Fibroblast of gingiva (primary cell): Measurements from ENCODE around the gene TBC1D1.
A peak's percentile ranks its signal among the peaks of the same experiment; 100 is the strongest.

Experiments
- DNase-seq: peaks from one replicate; pipeline ENCODE4 v3.0.0-alpha.2; 2011; ENCODE audit warnings: low read depth

TBC1D1 gene

GRCh38 chr4:38172078-38172477 lies 281.2 kb downstream of the TBC1D1 start:
- no peak for DNase-seq

- no peak for DNase-seq
Measured at GRCh38 chr4:38173935-38174518, 283.1 kb downstream of the TBC1D1 start.

DNA sequence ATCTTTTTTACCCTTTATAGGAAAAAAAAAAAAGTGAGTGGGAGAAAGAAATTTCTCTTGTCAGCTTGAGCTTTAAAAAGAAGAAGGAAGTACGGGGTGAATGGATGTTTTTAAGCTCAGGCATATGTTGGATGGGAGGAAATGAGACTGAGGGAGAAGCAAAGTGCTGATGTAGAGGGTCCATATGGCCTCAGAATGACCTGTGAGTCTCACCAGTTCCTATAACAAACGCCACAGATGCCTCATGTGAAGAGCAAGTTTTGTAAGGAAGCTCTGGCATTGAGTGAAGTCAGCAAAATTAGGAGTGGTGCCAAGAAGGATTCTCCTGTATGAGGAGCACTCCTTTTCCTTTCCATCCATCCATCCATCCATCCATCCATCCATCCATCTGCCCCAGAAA lies 283.9 kb downstream of the TBC1D1 start:
- no peak for DNase-seq

DNA sequence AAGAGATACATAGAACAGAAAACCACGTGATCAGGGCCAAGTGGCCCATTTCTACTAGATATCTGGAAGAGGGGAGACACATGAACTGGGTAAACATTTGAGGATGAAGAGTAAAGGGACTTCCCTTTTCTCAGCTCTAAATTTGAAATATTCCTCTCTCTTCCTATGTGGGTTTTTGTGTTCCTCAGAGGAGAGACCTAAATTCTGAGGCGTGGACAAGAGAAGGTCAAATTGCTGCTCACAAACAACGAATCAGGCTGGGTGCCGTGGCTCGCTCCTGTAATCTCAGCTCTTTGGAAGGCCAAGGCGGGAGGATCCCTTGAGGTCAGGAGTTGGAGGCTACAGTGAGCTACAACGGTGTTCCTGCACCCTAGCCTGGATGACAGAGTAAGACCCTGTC lies 285.3 kb downstream of the TBC1D1 start:
- DNase-seq = no peak

- no peak for DNase-seq
Measured at GRCh38 chr4:38177035-38177546, 286.2 kb downstream of the TBC1D1 start.

- DNase-seq = no peak
Measured at GRCh38 chr4:38177641-38178391, 286.9 kb downstream of the TBC1D1 start.

- DNase-seq = no peak
Measured at GRCh38 chr4:38178392-38178995, 287.6 kb downstream of the TBC1D1 start.

DNA sequence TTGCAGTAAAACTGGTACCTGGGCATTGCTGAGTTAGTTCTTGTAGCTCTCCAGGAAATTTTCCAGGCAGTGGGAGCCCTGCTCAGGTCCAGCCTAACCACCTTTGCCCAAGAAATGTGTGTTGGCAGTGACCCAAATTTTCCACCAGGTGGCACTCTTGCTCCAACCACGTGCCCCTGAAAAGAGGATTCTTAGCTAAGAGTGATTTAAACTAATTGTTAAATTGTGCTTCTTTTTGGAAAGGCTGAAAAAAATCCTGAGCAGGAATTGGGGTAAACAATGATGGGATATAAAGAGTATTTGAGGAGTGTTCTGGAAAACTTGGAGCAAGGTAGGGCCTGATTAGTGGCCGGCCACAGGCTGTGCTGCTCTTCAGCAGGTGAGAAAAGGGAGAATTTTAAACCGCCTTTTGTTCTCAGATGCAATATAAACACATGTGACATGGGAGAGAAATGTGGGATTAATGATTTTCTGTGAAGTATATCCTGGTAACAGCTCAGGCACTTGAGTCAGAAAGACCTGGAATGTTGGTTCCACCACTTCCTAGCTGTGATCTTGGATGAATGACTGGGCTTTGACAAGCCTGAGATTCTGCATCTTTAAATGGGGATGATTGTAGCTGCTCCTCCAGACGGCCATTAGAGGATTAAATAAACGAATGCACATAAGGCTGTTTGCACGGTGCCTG lies 288.9 kb downstream of the TBC1D1 start:
- peak; percentile 39 for DNase-seq

GRCh38 chr4:38180456-38180855 lies 289.6 kb downstream of the TBC1D1 start:
- no peak for DNase-seq

- no peak for DNase-seq
Measured at GRCh38 chr4:38181286-38181685, 290.4 kb downstream of the TBC1D1 start.

DNA sequence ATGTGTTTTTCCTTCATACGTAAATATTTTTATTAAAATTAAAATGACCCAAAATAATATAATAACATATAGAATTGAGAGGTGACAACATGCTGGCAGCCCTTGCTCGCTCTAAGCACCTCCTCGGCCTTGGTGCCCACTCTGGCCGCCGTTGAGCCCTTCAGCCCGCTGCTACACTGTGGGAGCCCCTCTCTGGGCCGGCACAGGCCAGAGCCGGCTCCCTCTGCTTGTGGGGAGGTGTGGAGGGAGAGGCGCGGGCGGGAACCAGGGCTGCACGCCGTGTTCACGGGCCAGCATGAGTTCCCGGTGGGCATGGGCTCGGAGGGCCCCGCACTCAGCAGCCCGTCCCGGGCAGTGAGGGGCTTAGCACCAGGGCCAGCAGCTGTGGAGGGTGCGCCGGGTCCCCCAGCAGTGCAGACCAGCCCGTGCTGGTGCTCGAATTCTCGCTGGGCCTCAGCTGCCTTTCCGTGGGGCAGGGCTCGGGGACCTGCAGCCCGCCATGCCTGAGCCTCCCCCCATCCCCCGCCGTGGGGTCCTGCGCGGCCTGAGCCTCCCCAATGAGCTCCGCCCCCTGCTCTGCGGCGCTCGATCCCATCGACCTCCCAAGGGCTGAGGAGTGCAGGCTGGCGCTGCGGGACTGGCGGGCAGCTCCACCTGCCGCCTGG lies 291.6 kb downstream of the TBC1D1 start:
- no peak for DNase-seq

DNA sequence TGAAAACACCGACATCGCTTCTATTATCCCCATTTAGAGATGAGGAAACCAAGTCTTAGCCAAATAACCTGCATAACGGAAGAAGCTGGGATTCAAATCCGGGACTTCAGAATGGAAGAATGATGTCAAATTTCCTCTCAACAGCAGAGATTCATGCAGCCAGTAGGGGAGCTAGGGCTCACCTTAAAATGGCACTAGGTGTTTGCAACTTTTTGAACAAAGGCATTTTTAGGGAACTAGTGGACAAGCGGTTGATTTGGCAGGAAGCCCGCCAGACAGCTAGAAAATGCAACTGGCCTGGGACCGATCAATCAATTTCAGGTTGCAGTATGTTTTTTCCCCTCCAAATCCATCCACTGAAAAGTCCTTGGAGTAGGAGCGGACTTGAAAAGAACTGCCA lies 293.5 kb downstream of the TBC1D1 start:
- DNase-seq = no peak

DNA sequence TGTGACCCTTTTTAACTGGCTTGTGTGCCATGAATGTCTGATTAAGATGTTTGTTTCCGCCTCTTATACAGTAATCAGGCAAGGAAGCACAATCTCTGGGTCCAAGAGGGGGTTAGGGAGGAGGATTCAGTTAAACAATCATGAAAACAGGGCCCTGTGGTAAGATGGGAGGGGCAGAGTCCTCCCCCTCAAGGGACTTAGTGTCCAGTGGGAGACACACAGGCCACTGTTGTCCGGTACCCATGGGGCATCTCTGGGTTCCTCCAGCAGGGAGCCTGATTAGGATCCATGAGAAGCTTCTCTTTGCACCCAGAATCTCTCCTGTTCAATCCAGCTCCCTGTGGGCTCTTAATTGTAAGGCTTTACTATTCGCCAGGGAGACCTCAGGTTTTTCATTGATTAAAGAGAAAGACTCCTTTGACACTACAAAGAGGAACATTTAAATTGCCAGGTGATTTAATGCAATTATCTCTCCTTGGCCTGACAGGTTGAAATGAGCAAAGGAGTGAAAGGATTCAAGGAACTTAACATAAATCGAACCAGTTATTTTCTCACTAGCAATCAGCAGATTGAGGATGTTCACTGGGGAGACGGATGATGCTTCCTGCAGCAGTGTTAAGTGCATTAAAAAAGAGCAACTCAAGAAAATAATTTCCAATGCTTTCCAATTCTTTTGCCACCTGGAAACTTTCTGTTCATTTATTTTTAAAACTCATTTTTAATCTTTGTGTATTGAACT lies 294.7 kb downstream of the TBC1D1 start:
- DNase-seq = no peak

DNA sequence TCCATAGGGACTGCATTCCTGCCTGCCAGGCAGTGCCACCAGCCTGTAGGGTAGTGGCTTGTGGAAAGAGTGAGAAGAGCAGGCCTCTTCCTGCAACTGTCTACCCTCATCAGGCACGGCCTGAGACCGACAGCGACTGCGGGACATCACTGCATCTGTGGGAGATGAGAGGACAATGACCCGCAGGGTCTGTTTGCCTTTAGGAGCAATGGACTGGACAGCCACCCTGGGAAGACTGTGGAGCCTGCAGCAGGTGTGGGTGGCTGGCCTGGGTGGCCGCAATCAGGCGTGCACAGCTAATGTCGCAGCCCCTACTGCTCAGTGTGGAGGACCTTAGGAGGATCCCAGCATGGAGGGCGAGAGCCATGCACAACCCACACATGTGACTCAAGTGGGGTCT lies 297.3 kb downstream of the TBC1D1 start:
- no peak for DNase-seq

- DNase-seq = no peak
Measured at GRCh38 chr4:38188631-38189101, 297.8 kb downstream of the TBC1D1 start.
